ENCODE data around the gene NUPR2.
"Not testable (repeated sequence)": the region's sequence is repeated elsewhere in the genome, so short reads cannot be mapped to it uniquely, and the experiment has no call there.

Gene NUPR2

DNA sequence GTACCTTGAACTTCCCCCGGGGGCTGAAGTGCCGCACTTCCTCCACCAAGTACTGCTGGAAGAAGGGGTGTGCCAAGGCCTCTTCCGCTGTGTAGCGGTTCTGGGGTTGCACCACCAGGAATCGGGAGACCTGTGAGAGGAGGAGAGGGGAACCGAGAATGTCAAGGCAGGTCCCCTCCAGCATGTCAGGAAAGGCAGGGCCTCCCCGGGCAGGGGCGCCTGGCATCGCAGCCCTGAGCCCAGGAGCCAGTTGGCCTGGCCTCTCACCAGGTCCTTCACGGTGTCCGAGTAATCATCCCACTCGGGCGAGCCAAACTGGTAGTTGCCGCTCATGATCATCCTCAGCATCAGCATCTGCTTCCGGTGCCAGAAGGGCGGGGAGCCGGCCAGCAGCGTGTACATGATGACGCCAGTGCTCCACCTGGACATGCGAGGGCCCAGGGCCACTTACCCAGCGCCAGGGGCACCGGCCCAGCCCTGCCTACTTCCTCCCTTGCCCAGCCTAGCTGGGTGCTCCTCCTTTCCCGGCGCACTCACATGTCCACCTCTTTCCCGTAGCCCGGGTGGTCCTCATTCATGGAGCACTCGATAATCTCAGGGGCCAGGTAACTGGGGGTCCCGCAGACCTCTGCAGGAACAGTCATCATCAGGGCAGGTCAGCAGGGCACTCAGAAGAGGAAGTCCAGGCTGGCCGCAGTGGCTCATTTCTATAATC, 34.4 kb downstream of the NUPR2 start:
- no peak overlapping the region for H3K4me3 ChIP-seq (replicated peaks in 1 of 2; ENCODE audit: low read depth in 2 of 2, low read length in 2 of 2)
- DNase-seq (ENCODE audit: low read depth in 2 of 2) = no peak
- no peak for TF ChIP-seq CTCF (IDR thresholded peaks at IDR 0.05; ENCODE audit: low read depth, low read length)

- not testable (repeated sequence) for H3K4me3 ChIP-seq (replicated peaks in 1 of 2; ENCODE audit: low read depth in 2 of 2, low read length in 2 of 2); DNase-seq (ENCODE audit: low read depth in 2 of 2)
Observed at GRCh38 chr7:56080726-56081435, 35.3 kb downstream of the NUPR2 start.

DNA sequence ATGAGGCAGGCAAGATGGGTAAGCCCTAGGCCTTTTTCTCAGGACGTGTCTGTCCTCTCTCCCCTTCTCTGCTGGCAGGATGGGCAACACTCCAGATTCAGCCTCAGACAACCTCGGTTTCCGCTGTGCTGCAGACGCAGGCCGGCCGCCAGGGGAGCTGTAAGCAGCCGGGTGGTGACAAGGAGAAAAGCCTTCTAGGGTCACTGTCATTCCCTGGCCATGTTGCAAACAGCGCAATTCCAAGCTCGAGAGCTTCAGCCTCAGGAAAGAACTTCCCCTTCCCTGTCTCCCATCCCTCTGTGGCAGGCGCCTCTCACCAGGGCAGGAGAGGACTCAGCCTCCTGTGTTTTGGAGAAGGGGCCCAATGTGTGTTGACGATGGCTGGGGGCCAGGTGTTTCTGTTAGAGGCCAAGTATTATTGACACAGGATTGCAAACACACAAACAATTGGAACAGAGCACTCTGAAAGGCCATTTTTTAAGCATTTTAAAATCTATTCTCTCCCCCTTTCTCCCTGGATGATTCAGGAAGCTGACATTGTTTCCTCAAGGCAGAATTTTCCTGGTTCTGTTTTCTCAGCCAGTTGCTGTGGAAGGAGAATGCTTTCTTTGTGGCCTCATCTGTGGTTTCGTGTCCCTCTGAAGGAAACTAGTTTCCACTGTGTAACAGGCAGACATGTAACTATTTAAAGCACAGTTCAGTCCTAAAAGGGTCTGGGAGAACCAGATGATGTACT, 36.6 kb downstream of the NUPR2 start:
- H3K4me3 ChIP-seq (replicated peaks in 1 of 2; ENCODE audit: low read depth in 2 of 2, low read length in 2 of 2) = no peak overlapping the region
- peak; percentile 79 to 84 for DNase-seq (ENCODE audit: low read depth in 2 of 2)
- peak; percentile 94 for TF ChIP-seq CTCF (IDR thresholded peaks at IDR 0.05; ENCODE audit: low read depth, low read length)

GRCh38 chr7:56078196-56078595, 38.0 kb downstream of the NUPR2 start:
- no peak for DNase-seq (ENCODE audit: low read depth in 2 of 2)
- H3K4me3 ChIP-seq (replicated peaks in 1 of 2; ENCODE audit: low read depth in 2 of 2, low read length in 2 of 2) = no peak overlapping the region
- TF ChIP-seq CTCF (IDR thresholded peaks at IDR 0.05; ENCODE audit: low read depth, low read length) = no peak

- no peak for DNase-seq (ENCODE audit: low read depth in 2 of 2)
- no peak for TF ChIP-seq CTCF (IDR thresholded peaks at IDR 0.05; ENCODE audit: low read depth, low read length)
- H3K4me3 ChIP-seq (replicated peaks in 1 of 2; ENCODE audit: low read depth in 2 of 2, low read length in 2 of 2) = no peak overlapping the region
Observed at GRCh38 chr7:56077681-56078080, 38.5 kb downstream of the NUPR2 start.

- DNase-seq (ENCODE audit: low read depth in 2 of 2) = peak; percentile 89 to 90
- H3K4me3 ChIP-seq (replicated peaks in 1 of 2; ENCODE audit: low read depth in 2 of 2, low read length in 2 of 2) = no peak overlapping the region
- peak; percentile 95 for TF ChIP-seq CTCF (IDR thresholded peaks at IDR 0.05; ENCODE audit: low read depth, low read length)
Observed at GRCh38 chr7:56074371-56074791, 41.8 kb downstream of the NUPR2 start.

DNA sequence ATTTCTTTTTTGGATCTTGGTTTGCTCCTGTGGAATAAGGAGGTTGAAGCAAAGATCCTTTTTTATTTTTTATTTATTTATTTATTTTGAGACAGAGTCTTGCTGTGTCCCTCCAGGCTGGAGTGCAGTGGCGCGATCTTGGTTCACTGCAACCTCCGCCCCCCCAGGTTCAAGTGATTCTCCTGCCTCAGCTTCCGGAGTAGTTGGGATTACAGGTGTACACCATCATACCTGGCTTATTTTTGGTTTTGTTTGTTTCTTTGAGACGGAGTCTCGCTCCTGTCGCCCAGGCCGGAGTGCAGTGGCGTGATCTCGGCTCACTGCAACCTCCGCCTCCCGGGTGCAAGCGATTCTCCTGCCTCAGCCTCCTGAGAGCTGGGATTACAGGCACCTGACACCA, 49.8 kb downstream of the NUPR2 start:
- DNase-seq (ENCODE audit: low read depth in 2 of 2); H3K4me3 ChIP-seq (replicated peaks in 1 of 2; ENCODE audit: low read depth in 2 of 2, low read length in 2 of 2): not testable (repeated sequence)
